GF-D8 (cell line): ENCODE data around the gene UBA7.
"Not testable (repeated sequence)": the region's sequence is repeated elsewhere in the genome, so short reads cannot be mapped to it uniquely, and the experiment has no call there.

Source experiments
- DNase-seq: peaks from one replicate; lab custom pipeline; 2025; lab: John Stamatoyannopoulos, UW

The UBA7 gene

DNA sequence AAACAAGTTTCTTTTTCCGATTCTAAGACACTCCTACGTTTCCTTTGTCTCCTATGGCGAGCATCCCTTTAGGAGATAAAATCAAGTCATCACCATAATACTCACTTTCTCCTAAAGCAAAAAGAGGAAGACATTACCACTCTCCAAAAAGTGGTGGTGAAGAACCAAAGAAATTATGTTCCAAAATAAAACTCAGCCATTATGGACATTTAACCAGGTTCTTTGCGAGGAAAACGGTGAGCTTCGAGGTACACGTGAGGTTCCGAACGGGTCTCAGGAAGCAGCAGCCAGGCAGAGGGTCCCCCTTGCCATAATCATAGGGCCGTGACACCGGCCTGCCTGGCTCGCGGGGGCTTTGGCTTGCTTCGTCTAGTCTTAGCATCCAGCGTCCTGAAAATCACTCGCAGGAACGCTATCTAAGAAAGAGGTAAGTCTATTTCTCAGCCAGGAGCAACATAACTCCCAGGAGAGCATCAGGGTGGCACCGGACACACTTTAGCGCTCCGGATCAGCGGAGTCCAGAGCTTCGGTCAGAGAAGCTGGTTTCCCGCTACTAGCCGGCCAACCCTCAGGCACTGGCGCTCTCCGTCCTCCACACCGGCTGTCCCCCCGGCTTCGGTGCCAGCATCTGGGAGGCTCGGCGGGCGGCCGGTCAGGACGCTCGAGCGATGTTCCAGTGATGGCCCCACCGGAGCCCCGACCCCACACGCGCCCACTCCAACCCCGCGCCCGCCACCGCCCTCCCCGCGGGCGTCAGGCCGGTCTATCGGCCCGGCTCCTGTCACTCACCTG lies 28.0 kb downstream of the UBA7 start:
- no peak for DNase-seq

DNA sequence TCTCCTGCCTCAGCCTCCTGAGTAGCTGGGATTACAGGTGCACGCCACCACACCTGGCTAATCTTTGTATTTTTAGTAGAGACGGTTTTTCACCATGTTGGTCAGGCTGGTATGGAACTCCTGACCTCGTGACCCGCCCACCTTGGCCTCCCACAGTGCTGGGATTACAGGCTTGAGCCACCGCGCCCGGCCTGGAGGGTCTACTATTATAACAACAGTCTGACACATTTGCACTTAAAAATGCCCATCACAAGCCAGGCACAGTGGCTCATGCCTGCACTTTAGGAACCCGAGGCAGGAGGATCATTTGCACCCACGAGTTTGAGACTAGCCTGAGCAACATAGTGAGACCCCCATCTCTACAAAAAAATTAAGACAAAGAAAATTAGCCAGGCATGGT lies 31.5 kb downstream of the UBA7 start:
- DNase-seq: not testable (repeated sequence)

DNA sequence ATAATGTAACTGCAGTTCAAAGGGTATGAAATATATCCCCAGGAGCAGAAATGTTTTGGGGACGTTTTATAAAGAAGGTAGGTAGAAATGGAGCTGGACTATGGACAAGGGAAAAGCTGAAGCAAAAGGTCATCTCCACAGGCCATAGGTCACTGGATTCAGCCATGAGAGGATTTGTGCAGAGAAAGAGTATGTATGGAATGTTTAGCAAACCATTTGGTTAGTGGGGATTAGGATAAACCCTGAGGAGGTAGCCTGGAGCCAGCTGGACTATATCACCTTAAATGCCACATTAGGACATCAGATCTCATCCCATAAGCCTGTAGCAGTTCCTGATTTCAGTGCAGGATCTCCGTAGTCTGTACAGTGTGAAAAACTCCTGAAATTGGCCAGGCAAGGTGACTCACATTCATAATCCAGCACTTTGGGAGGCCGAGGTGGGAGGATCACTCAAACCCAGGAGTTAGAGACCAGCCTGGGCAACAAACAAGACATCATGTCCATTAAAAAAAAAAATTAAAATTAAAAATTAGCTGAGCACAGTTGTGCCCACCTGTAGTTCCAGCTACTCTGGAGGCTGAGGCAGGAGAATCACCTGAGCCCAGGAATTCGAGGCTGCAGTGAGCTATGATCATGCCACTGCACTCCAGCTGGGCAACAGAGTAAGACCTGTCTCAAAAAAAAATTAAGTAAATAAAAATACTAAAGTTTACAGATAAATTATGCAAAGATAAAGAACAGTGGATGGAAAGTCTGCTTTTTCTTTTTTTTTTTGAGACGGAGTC lies 32.1 kb downstream of the UBA7 start:
- no peak for DNase-seq

DNA sequence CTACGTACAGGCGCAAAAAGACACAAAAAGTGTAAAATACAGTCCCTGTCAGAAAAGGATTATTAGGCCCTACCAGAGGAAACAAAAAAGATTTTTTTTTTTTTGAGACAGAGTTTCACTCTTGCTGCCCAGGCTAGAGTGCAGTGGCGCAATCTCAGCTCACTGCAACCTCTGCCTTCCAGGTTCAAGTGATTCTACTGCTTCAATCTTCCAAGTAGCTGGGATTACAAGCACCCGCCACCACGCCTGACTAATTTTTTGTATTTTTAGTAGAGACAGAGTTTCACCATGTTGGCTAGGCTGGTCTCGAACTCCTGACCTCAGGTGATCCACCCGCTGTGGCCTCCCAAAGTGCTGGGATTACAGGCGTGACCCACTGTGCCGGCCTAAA lies 32.8 kb downstream of the UBA7 start:
- DNase-seq: not testable (repeated sequence)

DNA sequence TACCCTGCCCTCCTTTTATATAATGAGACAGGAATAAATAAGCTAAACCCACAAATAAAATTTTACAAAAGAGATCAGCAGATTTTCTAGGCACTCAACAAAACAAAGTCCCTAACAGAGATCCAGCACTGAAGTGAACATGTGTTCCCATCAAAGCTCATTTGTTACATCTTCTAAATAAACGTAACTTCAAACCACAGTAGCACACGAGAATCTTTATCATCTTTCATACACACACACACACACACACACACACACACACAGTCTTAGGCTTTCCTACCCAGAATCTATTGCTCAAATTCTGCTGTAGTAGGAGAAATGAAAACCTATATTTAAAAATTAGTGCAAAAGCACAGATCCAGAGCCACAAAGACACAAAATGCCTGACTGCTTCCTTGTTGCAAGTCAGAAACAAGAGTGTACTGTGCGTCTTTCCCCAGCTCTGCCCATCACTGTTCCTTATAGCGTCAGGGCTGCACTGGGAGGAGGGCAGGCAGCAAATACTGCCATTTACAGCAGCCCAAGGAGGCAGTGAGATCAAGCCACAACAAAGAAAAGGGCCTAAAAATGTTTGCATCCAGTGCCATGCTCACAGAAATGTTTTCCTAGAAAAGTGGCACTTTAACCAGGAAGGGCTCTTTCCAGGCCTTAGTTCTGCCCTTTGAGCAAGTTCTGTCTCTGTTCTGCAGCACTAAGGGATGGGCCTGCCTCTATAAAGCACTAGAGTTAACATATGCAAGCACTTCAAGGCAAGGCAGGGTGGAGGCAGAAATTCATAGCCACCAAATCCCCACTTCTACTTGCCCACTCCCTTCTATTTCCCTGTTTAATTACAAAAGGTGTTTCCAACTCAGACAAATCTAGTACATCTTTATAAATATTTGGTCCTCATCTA lies 33.4 kb downstream of the UBA7 start:
- no peak for DNase-seq

DNA sequence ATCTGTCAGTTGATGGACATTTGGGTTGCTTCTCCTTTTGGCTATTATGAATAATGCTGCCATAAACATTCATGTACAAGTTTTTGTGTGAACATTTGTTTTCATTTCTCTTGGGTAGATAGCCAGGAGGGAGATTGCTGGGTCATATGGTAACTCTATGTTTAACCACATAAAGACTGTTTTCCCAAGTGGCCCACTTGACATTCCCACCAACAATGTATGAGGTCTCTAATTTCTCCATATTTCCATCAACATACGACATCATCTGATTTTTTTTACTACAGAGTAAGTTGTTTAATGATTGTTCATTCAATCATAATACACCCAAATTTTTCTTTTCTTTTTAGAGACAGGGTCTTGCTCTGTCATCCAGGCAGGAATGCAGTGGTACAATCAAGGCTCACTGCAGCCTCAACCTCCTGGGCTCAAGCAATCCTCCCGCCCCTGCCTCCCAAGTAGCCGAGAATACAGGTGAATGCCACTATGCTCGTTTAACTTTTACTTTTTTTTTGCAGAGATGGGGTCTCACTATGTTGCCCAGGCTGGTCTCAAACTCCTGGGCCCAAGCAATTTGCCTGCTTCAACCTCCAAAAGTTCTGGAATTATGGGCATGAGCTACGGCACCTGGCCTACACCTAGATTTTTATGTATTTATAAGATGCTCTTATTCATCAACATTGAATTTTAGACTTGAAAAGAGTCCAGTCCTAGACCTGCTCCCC lies 34.2 kb downstream of the UBA7 start:
- no peak for DNase-seq

DNA sequence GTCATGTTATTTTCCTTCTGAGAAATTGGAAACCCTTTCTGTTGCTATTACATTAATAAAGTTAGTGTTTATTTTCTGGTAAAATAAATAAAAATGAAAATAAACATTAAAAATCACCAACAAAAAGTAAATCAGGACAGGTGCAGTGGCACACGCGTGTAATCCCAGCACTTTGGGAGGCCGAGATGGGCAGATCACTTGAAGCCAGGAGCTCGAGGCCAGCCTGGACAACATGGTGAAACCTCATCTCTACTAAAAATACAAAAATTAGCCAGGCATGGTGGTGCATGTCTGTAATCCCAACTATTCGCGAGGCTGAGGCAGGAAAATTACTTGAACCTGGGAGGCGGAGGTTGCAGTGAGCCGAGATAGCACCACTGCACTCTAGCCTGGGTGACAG lies 37.7 kb downstream of the UBA7 start:
- not testable (repeated sequence) for DNase-seq

DNA sequence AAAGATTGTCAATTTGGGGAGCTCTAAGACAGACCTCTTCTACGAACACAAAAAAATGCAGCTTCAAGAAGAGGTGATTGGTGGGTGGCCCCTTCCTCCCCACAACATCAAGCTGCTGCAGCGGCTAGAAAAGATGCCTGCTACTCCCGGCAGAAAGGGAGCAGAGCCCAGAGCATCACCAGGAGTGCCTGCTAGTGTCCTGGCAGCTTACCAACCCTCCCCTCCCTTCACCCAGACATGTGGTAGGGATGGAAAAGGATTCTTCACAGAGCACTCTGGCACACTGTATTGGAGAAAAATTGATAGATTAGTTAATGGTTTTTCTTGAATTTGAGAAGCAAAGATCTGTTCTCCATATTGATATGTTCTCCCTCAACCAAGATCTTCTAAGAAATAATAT lies 38.2 kb downstream of the UBA7 start:
- no peak for DNase-seq

DNA sequence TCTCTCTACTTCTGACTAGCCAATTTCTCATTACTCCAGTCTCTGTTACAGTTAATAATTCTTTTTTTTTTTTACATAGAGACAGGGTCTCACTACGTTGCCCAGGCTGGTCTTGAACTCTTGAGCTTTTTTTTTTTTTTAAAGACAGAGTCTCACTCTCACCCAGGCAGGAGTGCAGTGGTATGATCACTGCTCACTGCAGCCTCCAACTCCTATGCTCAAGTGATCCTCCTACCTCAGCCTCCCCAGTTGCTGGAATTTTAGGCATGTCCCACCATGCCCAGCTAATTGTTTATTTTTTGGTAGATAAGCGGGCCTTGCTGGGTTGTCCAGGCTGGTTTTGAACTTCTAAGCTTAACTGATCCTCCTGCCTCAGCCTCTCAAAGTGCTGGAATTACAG lies 41.0 kb downstream of the UBA7 start:
- no peak for DNase-seq

DNA sequence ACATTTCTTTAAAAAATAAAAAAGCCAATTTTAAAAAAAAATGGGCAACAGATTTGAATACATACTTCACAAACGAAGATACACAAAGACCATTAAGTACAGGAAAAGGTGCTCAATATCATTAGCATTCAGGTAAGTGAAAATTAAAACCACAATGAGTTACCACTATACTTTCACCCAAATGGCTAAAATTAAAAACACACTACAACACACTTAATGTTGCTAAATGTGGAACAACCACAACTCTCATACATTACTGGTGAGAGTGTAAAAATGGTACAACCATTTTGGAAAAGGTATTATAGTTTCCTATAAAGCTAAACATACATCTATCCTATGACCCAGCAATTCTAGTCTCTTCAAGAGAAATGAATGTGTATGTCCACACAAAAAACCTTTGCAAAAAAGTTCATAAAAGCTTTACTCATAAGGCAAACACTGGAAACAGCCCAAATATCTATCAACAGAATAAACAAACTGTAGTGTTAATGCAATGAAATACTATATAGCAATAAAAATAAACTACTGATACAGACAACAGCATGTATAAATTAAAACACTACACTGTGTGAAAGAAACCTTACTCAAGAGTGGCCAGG lies 42.3 kb downstream of the UBA7 start:
- DNase-seq: no peak

DNA sequence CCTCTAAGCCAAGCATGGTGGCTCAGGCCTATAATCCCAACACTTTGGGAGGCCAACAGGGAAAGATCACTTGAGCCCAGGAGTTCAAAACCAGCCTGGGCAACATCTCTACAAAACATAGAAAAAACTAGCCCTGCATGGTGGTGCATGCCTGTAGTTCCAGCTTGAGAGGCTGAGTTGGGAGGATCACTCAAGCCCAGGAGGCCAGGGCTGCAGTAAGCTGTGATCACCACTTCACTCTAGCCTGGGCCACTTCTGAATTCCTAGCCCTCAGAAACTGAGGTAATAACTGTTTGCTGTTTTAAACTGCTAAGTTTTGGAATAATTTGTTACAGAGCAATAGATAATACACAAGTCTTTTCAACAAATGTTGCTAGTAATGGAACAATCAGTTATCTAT lies 43.8 kb downstream of the UBA7 start:
- DNase-seq: no peak

DNA sequence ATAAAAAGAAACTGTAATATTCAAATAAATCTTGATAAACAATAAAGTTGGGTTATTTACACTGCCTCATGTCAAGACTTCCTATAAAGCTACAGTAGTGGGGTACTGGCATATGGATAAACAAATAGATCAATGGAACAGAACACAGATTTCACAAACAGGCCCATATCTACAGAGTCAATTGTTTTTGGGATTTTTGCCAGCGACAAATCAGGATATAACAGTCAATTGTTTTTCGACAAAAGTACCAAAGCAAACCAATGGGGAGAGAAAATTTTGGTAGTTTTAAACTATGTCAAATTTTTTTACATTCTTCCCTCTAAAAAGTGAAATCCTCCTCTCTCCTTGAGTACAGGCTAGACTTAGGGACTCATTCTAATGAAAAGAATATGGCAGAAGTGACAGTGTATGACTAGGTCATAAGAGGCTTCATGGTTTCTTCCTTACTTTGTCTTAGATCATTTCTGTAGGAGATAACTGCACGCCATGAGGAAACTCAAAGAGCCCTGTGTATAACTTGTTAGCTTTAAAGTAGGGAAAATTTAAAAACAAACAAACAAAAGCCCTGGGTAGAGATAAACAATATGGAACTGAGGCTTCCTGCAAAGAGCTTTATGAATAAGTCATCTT lies 44.4 kb downstream of the UBA7 start:
- no peak for DNase-seq

DNA sequence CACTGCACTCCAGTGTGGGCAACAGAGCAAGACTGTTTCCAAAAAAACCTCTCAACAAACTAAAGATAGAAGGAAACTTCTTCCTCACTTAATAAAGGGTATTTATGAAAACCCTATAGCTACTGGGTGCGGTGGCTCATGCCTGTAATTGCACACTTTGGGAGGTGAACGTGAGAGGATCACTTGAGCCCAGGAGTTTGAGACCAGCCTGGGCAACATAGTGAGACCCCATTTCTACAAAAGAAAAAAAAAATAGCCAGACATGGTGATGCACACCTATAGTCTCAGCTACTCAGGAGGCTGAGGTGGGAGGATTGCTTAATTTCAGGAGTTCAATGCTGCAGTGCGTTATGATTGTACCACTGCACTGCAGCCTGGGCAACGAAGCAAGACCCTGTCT lies 49.8 kb downstream of the UBA7 start:
- DNase-seq: no peak

DNA sequence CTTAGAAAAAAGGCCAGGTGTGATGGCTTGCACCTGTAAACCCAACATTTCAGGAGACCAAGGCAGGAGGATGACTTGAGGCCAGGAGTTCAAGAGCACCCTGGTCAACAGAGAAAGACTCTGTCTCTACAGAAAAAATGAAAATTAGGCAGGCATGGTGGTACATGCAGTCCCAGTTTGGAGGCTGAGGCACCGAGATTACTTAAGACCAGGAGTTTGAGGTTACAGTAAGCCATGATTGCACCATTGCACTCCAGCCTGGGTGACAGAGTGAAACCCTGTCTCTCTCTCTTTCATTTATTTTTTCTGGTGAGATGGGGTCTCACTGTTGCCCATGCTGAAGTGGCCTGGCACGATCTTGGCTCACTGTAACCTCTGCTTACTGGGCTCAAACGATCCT lies 52.1 kb downstream of the UBA7 start:
- DNase-seq: no peak

DNA sequence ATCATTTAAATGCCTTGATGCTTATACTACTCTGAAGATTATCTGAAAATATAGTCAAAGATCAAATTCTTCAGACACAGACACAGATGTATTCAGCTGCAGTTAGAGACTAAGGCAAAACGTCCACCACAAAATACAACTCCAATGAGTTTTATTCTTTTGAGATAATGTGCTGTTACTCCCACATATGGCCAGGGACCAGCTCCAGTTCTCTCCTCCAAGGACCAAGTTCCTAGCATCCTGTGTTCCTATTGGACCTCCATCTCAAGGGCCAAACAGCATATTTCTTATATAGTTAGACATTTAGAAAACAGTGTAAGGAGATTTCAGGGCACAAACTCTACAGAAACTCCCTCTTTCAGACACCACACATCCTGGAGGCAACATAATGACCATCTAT lies 54.5 kb downstream of the UBA7 start:
- DNase-seq: no peak

DNA sequence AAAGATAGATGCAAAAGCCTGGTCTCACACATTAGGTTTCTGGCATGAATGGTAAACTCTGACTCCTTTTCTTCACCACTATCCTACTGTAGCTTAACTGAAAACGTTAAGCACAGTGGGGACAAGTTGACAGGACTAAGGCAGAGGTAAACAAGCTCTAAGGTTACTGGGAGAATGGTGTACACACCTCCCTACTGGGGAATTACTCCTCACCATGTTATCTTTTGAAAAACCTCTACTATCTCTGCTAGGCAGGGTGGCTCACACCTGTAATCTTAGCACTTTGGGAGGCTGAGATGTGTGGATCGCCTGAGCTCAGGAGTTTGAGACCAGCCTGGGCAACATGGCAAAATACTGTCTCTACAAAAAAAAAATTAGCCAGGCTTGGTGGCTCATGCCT lies 56.6 kb downstream of the UBA7 start:
- DNase-seq: no peak

DNA sequence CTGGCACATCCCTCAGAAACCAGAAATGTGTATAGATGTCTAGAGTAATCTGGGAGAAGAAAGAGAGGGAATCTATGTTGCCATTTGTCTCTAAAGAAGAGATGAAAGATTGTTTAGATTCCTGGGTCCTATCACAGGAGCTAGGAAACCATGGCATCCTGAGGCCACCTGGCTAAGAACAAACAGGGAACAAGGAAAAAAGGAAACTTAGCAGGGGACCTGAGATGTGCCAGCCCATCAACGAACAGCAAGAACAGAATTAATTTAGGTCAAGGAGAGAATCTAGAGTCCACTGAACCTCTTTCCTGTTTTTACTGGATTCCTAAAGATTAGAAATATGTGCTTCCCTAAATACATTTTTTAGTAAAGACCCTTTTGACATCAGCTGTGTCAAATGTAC lies 57.7 kb downstream of the UBA7 start:
- DNase-seq: no peak
